A673 (cell line): ENCODE data around the gene NHERF2. TPM values are rescaled to one million over a fixed set of nuclear protein-coding genes. Genes with fewer than 3 reads are reported as not detected.

Experiments used
- BruUV-seq: library from RNA; stranded (reverse); fragments of 400-500 nt; replicated peaks from 2 replicates; lab custom pipeline; 2021; lab: Mats Ljungman, UMichigan
- CTCF ChIA-PET: fragments of 300-600 bp; sonication (Branson Sonifier 250); formaldehyde crosslinking; loops from one replicate; lab custom pipeline; 2022; ENCODE audit warnings: antibody characterized with exemption; lab: Charles Lee
- POLR2A ChIA-PET: fragments of 300-600 bp; sonication (Branson Sonifier 250); formaldehyde crosslinking; loops from one replicate; lab custom pipeline; 2022; ENCODE audit warnings: antibody characterized with exemption; ENCODE audit not compliant: low non-redundant PET; lab: Charles Lee
- DNase-seq: peaks from one replicate; pipeline ENCODE4 v3.0.0-alpha.2; 2015; ENCODE audit warnings: low spot score
- H3K27ac ChIP-seq: fragments of 200-600 bp; sonication (generic); 2 replicates; pipeline ENCODE4 v1.5.1; 2016; ENCODE audit warnings: mixed run types, low read depth, mild to moderate bottlenecking, mixed read lengths, antibody characterized with exemption, low read length; ENCODE audit not compliant: poor library complexity, severe bottlenecking
- H3K27me3 ChIP-seq: fragments of 200-600 bp; sonication (generic); replicated peaks from 2 replicates; pipeline ENCODE4 v1.6.1; 2017; ENCODE audit warnings: mixed run types, low read depth, mild to moderate bottlenecking, mixed read lengths, antibody characterized with exemption, low read length; ENCODE audit not compliant: insufficient read depth, poor library complexity
- H3K36me3 ChIP-seq: fragments of 200-600 bp; sonication (generic); 2 replicates; pipeline ENCODE4 v1.6.1; 2016; ENCODE audit warnings: mixed run types, mild to moderate bottlenecking, mixed read lengths, antibody characterized with exemption, low read length; ENCODE audit not compliant: insufficient read depth, poor library complexity, severe bottlenecking
- H3K4me1 ChIP-seq: fragments of 200-600 bp; sonication (generic); 2 replicates; pipeline ENCODE4 v1.6.1; 2017; ENCODE audit warnings: mixed run types, mild to moderate bottlenecking, mixed read lengths, antibody characterized with exemption, low read length; ENCODE audit not compliant: insufficient read depth, poor library complexity, severe bottlenecking
- H3K4me3 ChIP-seq: fragments of 200-600 bp; sonication (generic); 2 replicates; pipeline ENCODE4 v1.5.1; 2016; ENCODE audit warnings: low read depth, mixed run types, mild to moderate bottlenecking, mixed read lengths, low read length; ENCODE audit not compliant: poor library complexity, severe bottlenecking
- H3K9me3 ChIP-seq: fragments of 200-600 bp; sonication (generic); 2 replicates; pipeline ENCODE4 v1.6.1; 2016; ENCODE audit warnings: mixed run types, low read depth, mild to moderate bottlenecking, mixed read lengths, antibody characterized with exemption, low read length; ENCODE audit not compliant: poor library complexity, severe bottlenecking
- CTCF ChIP-seq: fragments of 300-800, 200-600 bp; sonication (generic); conservative IDR thresholded peaks from 2 replicates; pipeline ENCODE4 v1.5.1; 2017; ENCODE audit warnings: low read depth, mild to moderate bottlenecking, antibody characterized with exemption, low read length, moderate library complexity, mixed read lengths
- EZH2 ChIP-seq: fragments of 200-600 bp; sonication (generic); IDR thresholded peaks from 2 replicates; pipeline ENCODE4 v1.6.1; 2017; ENCODE audit warnings: borderline replicate concordance, low read depth, mild to moderate bottlenecking, mixed read lengths, antibody characterized with exemption, low read length; ENCODE audit not compliant: poor library complexity, severe bottlenecking
- intact Hi-C: fragments of 100-400 bp; cut with micrococcal nuclease; formaldehyde crosslinking; loops from one replicate; pipeline ENCODE4 v1.10.0; 2022; ENCODE audit not compliant: unreplicated experiment
- total RNA-seq: library from RNA; stranded (reverse); gene quantifications from 2 replicates; pipeline ENCODE4 v1.2.3, GENCODE V29; 2021

Gene NHERF2
- total RNA-seq, 1 experiment from 2014 or later = 19.5 TPM

- BruUV-seq = no TSS peak
- TF ChIP-seq CTCF = no peak
- no peak for TF ChIP-seq EZH2
- H3K36me3 ChIP-seq = peaks cover 49% of the 10 kb centered on the region
- DNase-seq = no peak
- H3K27ac ChIP-seq = no peak overlapping the region
- peaks cover 34% of the 10 kb centered on the region for H3K4me1 ChIP-seq
- H3K4me3 ChIP-seq = no peak overlapping the region
- H3K27me3 ChIP-seq = no peaks in the 10 kb centered on the region
- no peaks in the 10 kb centered on the region for H3K9me3 ChIP-seq
- ChIA-PET POLR2A (interaction anchor here (0.6 kb wide), 1 partner anchor 211 kb away, joined by 3 read pairs; the partner anchor contains the start of gene PGP), CTCF (no interaction called here)
- intact Hi-C loops = loop anchor here (10.0 kb wide), 1 partner anchor 211 kb away; the partner anchor contains the start of genes BRICD5 and PGP
Observed at GRCh38 chr16:2003231-2003826, 23.4 kb upstream of the NHERF2 start.

- CTCF ChIA-PET = interaction anchor here (0.6 kb wide), 1 partner anchor 44 kb away, joined by 4 read pairs; the partner anchor contains the start of genes NTHL1 and TSC2
- no peak for TF ChIP-seq EZH2
- peak; percentile 82 for TF ChIP-seq CTCF
- H3K27me3 ChIP-seq = no peaks in the 10 kb centered on the region
- H3K4me1 ChIP-seq = peaks cover 38% of the 10 kb centered on the region
- peak overlapping the region; percentile 37 for H3K27ac ChIP-seq
- intact Hi-C loops = loop anchor here (10.0 kb wide), 1 partner anchor 211 kb away; the partner anchor contains the start of genes BRICD5 and PGP
- no TSS peak for BruUV-seq
- H3K4me3 ChIP-seq = no peak overlapping the region
- H3K36me3 ChIP-seq = peaks cover 44% of the 10 kb centered on the region
- POLR2A ChIA-PET = interaction anchor here (0.6 kb wide), 1 partner anchor 142 kb away, joined by 6 read pairs; no protein-coding TSS in a partner anchor
- DNase-seq = peak; percentile 90
- H3K9me3 ChIP-seq = no peaks in the 10 kb centered on the region
Observed at GRCh38 chr16:2003827-2004641, 22.7 kb upstream of the NHERF2 start.

- no TSS peak for BruUV-seq
- no peak overlapping the region for H3K4me3 ChIP-seq
- peaks cover 38% of the 10 kb centered on the region for H3K4me1 ChIP-seq
- peak overlapping the region; percentile 37 for H3K27ac ChIP-seq
- H3K9me3 ChIP-seq = no peaks in the 10 kb centered on the region
- ChIA-PET POLR2A (no interaction called here), CTCF (interaction anchor here (0.5 to 1.2 kb wide), 3 partner anchors 24 to 136 kb away, joined by 6 to 9 read pairs (median 7); partner anchors contain the start of gene NOXO1)
- peaks cover 35% of the 10 kb centered on the region for H3K36me3 ChIP-seq
- intact Hi-C loops = loop anchor here (1.0 to 10.0 kb wide), 2 partner anchors 135 to 210 kb away; partner anchors contain the start of genes BRICD5 and PGP
- TF ChIP-seq CTCF (no peak), EZH2 (no peak)
- no peaks in the 10 kb centered on the region for H3K27me3 ChIP-seq
- DNase-seq = no peak
Observed at GRCh38 chr16:2004795-2005517, 21.7 kb upstream of the NHERF2 start.
